Measurements from ENCODE around the gene ELFN1.

Gene ELFN1

DNA sequence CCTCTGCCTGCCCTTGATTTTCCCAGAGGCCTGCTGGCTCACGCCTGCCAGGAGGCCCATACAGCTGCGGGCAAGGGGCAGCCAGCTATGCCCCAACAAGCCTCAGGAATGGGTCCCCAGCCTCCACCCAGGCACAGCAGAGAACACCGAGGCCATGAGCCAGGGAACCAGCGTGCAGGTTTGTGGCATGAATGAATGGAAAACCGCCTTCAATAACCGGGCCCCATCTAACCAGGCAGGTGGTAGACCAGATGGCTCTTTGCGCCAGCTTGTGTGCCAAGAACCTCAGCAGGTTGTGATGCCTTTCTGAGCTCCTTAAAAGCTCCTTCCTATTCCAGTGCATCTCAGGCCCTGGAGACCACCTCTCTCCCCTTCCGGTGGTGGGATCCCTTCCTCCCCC, 50.2 kb downstream of the ELFN1 start:
- no peak overlapping the region for H3K4me3 ChIP-seq (ENCODE audit: low read depth, low read length)
- TF ChIP-seq, protein P1, sequence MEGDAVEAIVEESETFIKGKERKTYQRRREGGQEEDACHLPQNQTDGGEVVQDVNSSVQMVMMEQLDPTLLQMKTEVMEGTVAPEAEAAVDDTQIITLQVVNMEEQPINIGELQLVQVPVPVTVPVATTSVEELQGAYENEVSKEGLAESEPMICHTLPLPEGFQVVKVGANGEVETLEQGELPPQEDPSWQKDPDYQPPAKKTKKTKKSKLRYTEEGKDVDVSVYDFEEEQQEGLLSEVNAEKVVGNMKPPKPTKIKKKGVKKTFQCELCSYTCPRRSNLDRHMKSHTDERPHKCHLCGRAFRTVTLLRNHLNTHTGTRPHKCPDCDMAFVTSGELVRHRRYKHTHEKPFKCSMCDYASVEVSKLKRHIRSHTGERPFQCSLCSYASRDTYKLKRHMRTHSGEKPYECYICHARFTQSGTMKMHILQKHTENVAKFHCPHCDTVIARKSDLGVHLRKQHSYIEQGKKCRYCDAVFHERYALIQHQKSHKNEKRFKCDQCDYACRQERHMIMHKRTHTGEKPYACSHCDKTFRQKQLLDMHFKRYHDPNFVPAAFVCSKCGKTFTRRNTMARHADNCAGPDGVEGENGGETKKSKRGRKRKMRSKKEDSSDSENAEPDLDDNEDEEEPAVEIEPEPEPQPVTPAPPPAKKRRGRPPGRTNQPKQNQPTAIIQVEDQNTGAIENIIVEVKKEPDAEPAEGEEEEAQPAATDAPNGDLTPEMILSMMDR (IDR thresholded peaks at IDR 0.05; ENCODE audit: low read depth, low read length) = no peak

DNA sequence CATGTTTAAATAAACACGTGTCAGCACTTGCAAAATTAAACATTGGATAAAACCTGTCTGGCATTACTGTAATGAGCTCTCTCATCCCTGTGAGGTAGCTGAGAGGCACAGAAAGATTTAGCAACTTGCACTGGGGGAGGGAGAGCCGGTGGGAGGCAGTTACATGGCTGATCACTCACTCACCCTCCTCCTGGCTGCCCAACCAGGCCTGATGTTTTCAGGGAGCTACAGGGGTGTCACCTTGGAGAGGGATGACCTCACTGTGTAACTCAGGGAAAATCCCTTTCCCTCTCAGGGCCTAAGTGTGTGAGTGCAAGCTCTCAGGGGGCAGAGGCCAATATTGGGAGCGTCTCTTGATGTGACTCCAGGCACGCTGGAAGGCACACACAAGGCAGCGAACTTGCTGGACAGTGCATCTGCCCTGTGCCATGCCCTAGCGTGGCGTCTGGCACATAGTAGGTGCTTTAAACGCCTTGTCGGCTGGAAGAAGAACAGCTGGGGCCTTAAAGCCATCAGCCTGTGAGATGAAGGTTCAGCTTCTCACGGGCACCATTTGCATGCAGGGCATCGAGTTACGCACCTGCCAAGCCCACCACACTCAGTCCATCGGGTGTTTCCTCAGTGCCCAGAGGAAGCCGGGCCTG, 51.1 kb downstream of the ELFN1 start:
- no peak overlapping the region for H3K4me3 ChIP-seq (ENCODE audit: low read depth, low read length)
- TF ChIP-seq, protein P1 (IDR thresholded peaks at IDR 0.05; ENCODE audit: low read depth, low read length) = no peak

DNA sequence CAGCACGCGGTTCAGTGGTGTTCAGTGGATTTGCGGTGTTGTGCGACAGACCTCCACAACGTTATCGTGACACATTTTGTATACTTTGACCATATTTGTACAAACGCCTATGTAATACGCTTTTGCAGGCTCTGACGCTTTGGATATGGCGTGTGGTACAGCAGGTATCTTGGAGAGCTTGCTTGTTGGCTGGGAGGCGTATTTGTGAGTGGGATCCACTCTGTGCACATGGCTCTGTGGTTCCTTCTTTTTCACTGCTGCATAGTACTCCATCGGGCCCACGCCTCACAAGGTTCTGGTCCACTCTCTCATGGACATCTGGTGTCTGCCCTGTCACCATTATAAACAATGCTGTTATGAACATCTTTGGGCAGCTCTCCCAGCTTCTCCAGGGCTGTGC, 53.2 kb downstream of the ELFN1 start:
- TF ChIP-seq, protein P1 (IDR thresholded peaks at IDR 0.05; ENCODE audit: low read depth, low read length) = no peak
- no peak overlapping the region for H3K4me3 ChIP-seq (ENCODE audit: low read depth, low read length)

DNA sequence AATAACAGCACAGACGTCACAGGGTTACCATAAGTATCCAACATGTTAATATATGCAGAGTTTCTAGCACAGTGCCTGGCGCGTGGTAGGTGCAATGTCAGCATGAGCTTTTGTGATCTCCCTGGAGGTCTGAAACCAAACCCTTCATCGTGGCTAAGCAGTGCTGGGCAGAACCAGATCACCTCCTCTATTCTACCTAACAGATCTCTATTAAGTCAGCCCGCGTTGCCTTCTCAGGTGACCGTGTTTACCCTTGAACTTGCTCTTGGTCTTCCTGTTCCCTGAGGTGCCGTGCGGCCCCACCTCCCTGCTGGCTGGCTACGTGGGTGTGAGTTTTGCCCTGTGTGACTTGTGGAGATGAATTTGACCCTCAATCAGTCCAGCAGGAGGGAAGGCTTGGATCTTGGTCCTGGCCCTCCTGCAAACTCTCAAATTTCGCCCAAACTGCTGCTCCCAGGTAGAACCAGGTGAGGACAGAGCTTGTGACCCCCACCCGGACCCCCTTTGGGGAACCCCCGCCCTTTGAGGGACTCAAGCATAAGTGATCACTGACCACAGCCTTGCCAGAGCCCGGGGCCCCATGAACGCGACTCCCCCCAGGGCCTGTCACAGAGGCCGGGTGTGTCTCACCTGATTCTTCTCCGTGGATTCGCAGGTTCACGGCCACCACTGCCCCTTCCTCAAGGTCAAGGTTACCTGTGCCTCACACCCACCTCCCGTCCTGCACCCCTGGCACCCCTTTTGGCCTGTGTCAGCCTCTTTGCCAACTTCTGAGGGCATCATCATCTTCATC, 54.2 kb downstream of the ELFN1 start:
- no peak overlapping the region for H3K4me3 ChIP-seq (ENCODE audit: low read depth, low read length)
- TF ChIP-seq, protein P1 (IDR thresholded peaks at IDR 0.05; ENCODE audit: low read depth, low read length) = no peak

DNA sequence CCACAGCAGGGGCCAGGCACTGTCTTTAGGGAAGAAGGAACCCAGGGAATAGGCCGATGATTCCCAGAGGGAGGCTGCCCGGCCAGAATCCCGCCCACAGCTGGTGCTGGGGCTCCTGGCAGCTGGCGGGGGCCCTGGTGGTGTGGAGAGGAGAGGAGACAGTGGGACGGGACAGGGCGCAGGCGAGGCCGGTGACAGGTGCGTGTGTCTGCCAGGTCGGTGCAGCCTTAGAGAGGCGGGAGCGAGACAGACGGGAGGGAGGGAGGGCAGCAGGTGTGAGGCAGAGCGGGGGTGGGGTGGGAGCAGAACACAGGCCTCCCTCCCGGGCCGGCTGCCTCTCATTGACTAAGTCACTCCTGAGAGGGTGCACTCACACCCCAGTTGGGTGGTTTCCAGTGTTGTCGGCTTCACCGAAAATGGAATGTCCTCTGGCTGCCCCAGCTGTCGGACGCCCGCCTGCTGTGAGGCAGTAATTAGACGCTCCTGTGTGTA, 55.2 kb downstream of the ELFN1 start:
- H3K4me3 ChIP-seq (ENCODE audit: low read depth, low read length) = no peak overlapping the region
- TF ChIP-seq, protein P1 (IDR thresholded peaks at IDR 0.05; ENCODE audit: low read depth, low read length) = no peak

DNA sequence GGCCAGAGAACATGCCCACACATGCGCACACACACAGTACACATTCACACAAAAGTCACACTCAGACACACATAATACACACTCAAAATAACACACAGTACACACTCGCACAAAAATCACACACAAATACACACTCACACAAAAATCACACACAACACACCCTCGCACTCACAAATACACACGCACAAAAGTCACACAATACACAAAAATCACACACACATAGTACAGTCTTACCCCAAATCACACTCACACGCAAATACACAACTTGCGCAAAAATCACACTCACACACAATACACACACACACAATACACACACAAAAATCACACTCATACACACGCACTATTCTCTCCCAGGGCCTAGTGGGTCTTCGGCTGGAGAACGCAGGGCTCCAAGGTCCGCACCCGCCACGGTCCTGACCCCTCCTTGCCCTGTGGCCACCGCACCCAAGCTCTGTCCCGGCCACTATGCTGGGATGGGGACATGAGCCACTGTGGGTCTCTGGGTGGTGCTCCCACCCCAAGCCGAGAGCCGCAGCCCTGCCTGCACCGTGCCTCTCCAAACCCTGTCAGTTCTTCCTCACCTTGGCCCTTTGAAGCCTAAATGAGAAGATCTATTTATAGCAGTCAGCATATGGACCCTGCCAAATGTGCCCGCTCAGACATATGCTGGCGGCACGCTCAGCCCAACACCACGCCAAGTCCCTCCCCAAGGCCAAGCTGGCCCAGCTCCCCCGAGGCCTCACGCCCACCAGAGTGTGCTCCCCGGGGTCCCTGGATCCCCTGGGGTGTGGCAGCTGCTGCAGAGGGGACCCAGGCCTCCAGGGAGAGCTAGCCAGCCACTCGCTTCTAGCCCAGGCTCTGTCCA, 55.9 kb downstream of the ELFN1 start:
- H3K4me3 ChIP-seq (ENCODE audit: low read depth, low read length) = no peak overlapping the region
- TF ChIP-seq, protein P1 (IDR thresholded peaks at IDR 0.05; ENCODE audit: low read depth, low read length) = no peak
